ENCODE data around the gene G6PC1.
"Not testable (repeated sequence)": the region's sequence is repeated elsewhere in the genome, so short reads cannot be mapped to it uniquely, and the experiment has no call there.

DNA sequence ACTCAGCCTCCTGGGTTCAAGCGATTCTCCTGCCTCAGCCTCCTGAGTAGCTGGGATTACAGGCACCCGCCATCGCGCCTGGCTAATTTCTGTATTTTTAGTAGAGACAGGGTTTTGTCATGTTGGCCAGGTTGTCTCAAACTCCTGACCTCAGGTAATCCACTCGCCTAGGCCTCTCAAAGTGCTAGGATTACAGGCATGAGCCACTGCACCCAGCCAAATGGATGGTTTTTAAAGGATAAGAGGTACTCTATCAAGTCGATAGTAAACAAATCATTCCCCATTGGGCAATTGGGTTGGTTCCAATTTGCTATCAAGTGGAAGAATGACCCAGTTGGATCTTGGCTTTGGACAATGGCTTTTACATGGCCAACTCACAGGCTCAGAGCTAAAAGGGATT, 18.9 kb upstream of the G6PC1 start:
- TF ChIP-seq POLR2AphosphoS5, TAF1 (IDR thresholded peaks at IDR 0.05; ENCODE audit: low read depth, low read length): not testable (repeated sequence)
